Right atrium auricular region (tissue), 2 donors: ENCODE data around the gene ATP5PB. TPM values are rescaled to one million over a fixed set of nuclear protein-coding genes. Genes with fewer than 3 reads are reported as not detected.
A peak's percentile ranks its signal among the peaks of the same experiment; 100 is the strongest.

Experiments
- DNase-seq: peaks from one replicate; pipeline ENCODE4 v3.0.0-alpha.2; 2019; ENCODE audit warnings: low spot score
- H3K27ac ChIP-seq, 2 donors: fragments of 200-600 bp; sonication (generic); 1 replicate in 1 of 2; 2 replicates in 1 of 2; pipeline ENCODE4 v1.5.1; 2016 to 2019
- H3K27me3 ChIP-seq, 2 donors: fragments of 200-600 bp; sonication (generic); one replicate each; pipeline versions ENCODE4 v1.5.1 to v1.6.0; 2017 to 2019
- H3K36me3 ChIP-seq: fragments of 200-600 bp; sonication (generic); one replicate; pipeline ENCODE4 v1.5.1; 2016
- H3K4me1 ChIP-seq, 2 donors: fragments of 200-600 bp; sonication (generic); one replicate each; pipeline versions ENCODE4 v1.5.1 to v1.6.0; 2017 to 2019
- H3K4me3 ChIP-seq, 2 donors: fragments of 200-600 bp; sonication (generic); 1 replicate in 1 of 2; 2 replicates in 1 of 2; pipeline ENCODE4 v1.5.1; 2017 to 2019; ENCODE audit warnings: mild to moderate bottlenecking in 1 of 2, moderate library complexity in 1 of 2
- H3K9me3 ChIP-seq, 2 donors: fragments of 200-600 bp; sonication (generic); one replicate each; pipeline ENCODE4 v1.5.1; 2019
- total RNA-seq, 2 donors: library from RNA; depleted of rRNA; stranded (reverse); fragments of >200 nt; gene quantifications; one replicate each; pipeline ENCODE4 v1.1.0, GENCODE V29; 2016
- TF ChIP-seq, protein P1 (sequence below), 2 donors: fragments of 200-600 bp; sonication (generic); IDR thresholded peaks; one replicate each; pipeline ENCODE4 v1.5.1; 2019; ENCODE audit warnings: antibody characterized with exemption in 2 of 2

ATP5PB gene, protein sequence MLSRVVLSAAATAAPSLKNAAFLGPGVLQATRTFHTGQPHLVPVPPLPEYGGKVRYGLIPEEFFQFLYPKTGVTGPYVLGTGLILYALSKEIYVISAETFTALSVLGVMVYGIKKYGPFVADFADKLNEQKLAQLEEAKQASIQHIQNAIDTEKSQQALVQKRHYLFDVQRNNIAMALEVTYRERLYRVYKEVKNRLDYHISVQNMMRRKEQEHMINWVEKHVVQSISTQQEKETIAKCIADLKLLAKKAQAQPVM
- 100 to 1,000 TPM; 297 to 429 TPM for total RNA-seq

DNA sequence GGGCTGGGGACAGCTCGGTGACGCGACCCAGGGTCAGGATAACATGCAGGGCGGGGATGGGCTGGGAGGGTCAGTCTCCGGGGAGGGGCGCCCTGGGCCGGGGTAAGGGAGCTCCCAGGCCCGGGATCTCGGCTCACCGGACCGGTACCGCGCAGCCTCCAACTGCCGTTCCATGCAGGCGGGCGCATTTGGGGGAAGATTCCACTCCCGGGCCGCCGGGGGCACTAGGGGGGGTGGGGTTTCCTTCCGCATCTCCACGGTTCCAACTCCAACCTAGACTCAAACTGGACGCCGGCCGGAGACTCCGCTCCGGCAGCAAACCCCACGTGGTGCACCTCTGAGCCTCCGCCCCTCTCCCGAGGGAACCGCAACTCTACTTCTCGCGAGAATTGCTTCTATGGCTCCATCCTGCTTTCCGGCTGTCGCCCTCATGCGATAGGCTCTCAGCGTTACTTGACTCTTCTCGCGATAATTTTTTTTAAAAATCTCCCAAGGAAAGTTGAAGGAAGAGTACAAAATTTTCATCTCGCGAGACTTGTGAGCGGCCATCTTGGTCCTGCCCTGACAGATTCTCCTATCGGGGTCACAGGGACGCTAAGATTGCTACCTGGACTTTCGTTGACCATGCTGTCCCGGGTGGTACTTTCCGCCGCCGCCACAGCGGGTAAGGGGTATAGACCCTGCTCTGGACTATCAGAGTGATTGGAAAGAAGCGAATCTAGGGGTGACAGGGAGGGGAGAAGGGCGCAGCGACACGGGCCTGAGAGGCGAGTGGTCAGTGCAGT, at the start of gene ATP5PB, which contains the start of gene WDR77:
TSS of gene ATP5PB (plus strand) at position 547 of the 785 bp plus-strand sequence. CDS start at position 625, 78 bp downstream.
TSS of gene WDR77 (minus strand) at position 339 of the 785 bp plus-strand sequence. CDS start at position 252, 87 bp downstream.
- Histone ChIP-seq H3K36me3 (peaks cover 6% of the 10 kb centered on the region), H3K9me3 (no peaks in the 10 kb centered on the region), H3K27ac (peak within 1 kb of the TSS; percentile 84 to 87), H3K4me3 (peak within 1 kb of the TSS; percentile 72 to 78), H3K27me3 (no peaks in the 10 kb centered on the region), H3K4me1 (peaks cover 0 to 45% of the 10 kb centered on the region in 2 donors)
- peak; percentile 98 for DNase-seq
- TF ChIP-seq, protein P1, sequence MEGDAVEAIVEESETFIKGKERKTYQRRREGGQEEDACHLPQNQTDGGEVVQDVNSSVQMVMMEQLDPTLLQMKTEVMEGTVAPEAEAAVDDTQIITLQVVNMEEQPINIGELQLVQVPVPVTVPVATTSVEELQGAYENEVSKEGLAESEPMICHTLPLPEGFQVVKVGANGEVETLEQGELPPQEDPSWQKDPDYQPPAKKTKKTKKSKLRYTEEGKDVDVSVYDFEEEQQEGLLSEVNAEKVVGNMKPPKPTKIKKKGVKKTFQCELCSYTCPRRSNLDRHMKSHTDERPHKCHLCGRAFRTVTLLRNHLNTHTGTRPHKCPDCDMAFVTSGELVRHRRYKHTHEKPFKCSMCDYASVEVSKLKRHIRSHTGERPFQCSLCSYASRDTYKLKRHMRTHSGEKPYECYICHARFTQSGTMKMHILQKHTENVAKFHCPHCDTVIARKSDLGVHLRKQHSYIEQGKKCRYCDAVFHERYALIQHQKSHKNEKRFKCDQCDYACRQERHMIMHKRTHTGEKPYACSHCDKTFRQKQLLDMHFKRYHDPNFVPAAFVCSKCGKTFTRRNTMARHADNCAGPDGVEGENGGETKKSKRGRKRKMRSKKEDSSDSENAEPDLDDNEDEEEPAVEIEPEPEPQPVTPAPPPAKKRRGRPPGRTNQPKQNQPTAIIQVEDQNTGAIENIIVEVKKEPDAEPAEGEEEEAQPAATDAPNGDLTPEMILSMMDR (IDR thresholded peaks at IDR 0.05): no peak

DNA sequence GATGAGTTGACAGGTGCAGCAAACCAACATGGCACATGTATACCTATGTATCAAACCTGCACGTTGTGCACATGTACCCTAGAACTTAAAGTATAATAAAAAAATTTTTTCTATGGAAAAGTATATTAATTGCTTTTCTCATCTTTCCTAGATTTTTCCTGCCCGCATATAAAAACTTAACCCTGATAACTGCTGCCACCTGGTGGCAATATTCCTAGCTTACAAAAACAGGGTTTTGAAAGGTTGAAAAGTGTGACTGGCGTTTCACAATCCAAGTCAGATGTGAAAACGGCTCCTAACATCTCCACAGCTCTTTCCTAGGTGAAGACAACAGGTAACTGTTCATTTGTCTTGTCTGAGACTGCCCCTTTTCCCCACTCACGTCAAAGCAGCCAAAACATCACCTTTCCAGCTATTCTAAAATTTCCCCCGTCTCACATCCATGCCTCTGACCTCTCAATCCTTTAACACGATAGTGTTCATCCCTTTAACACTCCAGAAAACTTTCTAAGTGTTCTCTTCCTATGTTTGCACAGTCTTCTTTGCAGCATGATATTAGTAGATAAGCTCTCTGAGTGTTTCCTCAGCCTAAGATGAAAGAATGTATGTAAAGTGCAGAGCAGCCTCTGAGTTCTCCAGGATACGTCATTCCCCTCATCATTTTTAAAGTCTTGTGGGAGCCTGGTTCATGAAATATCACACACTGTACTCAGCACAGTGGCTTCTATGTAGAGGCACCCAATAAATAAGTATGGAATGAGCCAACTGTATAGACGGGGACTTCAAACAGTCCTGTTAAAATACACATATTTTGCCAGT, 49.3 kb upstream of the ATP5PB start:
- DNase-seq: peak; percentile 71
- TF ChIP-seq, protein P1 (IDR thresholded peaks at IDR 0.05): peak; percentile 34 to 78

DNA sequence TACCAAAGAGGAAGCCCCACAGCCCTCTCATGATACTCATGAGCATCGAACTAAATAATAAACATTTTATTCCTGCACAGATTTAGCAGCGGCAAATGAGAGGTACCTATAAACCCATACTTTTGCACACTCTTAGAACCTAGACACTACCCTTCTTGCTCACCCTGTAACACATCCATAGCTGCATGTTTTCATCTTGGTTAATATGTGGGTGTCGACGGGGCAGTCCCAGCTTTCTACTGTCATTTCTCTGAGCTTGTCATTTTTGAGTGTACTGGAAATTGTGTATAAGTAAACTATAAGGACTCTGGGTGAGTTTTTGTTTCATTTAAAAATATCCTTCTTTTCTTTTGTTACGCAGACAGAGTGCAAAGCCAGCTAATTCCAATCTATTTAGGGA, 47.2 kb upstream of the ATP5PB start:
- Histone ChIP-seq H3K27me3 (no peaks in the 10 kb centered on the region), H3K4me3 (no peak overlapping the region), H3K27ac (no peak overlapping the region), H3K36me3 (no peaks in the 10 kb centered on the region), H3K4me1 (no peaks in the 10 kb centered on the region), H3K9me3 (no peaks in the 10 kb centered on the region)
- no peak for DNase-seq
- TF ChIP-seq, protein P1 (IDR thresholded peaks at IDR 0.05): no peak

More for the DNA sequence above, 49.3 kb upstream of the ATP5PB start:
- no peak overlapping the region for H3K27ac ChIP-seq
- H3K4me1 ChIP-seq: no peaks in the 10 kb centered on the region
- H3K36me3 ChIP-seq: no peaks in the 10 kb centered on the region
- no peaks in the 10 kb centered on the region for H3K27me3 ChIP-seq
- H3K4me3 ChIP-seq: no peak overlapping the region
- no peaks in the 10 kb centered on the region for H3K9me3 ChIP-seq

DNA sequence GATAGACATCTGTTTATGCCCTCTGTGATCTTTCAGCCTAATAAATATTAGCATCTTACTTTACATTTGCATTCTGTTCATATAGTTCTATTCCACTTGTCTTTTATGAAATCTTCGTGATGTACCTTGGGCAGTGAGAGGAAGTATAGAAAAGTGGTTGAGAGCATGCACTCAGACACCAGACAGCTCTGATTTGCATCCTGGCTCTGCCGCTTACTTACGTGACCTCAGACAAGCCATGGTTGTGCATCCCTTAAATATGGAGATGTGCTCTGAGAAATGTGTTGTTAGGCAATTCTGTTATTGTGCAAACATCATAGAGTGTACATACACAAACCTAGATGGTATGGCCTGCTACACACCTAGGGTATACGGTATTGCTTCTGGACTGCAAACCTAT, 44.7 kb upstream of the ATP5PB start:
- H3K27me3 ChIP-seq: no peaks in the 10 kb centered on the region
- TF ChIP-seq, protein P1 (IDR thresholded peaks at IDR 0.05): no peak
- no peaks in the 10 kb centered on the region for H3K36me3 ChIP-seq
- no peak overlapping the region for H3K4me3 ChIP-seq
- no peak for DNase-seq
- no peaks in the 10 kb centered on the region for H3K4me1 ChIP-seq
- no peaks in the 10 kb centered on the region for H3K9me3 ChIP-seq
- no peak overlapping the region for H3K27ac ChIP-seq

DNA sequence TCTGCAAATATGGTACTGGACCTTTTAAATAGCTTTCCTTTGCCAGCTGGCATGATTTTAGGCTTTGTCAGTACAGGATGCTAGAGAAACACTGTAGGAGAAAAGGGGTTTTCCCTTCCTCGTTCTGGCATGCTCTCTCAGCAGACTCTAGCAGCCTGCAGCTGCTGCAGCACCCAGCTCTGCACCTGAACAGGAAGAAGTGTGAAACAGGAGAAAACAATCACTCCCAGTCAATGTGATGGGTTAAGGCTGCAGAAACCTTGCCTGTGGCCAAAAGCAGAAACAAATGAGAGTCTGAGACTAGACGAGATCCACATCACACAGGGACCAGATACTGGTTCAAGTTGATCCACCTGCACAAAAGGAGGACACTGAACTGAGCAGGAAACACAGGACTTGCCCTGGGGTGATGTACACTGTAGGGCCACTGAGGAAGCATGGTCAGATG, 42.9 kb upstream of the ATP5PB start:
- H3K4me3 ChIP-seq: no peak overlapping the region
- H3K27ac ChIP-seq: no peak overlapping the region
- no peaks in the 10 kb centered on the region for H3K36me3 ChIP-seq
- no peaks in the 10 kb centered on the region for H3K4me1 ChIP-seq
- no peaks in the 10 kb centered on the region for H3K27me3 ChIP-seq
- TF ChIP-seq, protein P1 (IDR thresholded peaks at IDR 0.05): no peak
- DNase-seq: no peak
- H3K9me3 ChIP-seq: no peaks in the 10 kb centered on the region
